OCI-LY3 (cell line): ENCODE results near the gene TUBE1.

ENCODE experiments used
- H2AFZ ChIP-seq: fragments of 200-600, 300-600 bp; shearing (Covaris generic); 2 replicates; pipeline ENCODE4 v1.6.0; 2014; ENCODE audit warnings: antibody characterized with exemption, low read depth, low read length
- H3K27ac ChIP-seq: fragments of 200-600, 300-600 bp; sonication (generic); 2 replicates; pipeline ENCODE4 v1.5.1; 2014; ENCODE audit warnings: mild to moderate bottlenecking, low read length, moderate library complexity, mixed read lengths
- H3K27me3 ChIP-seq: fragments of 200-600, 300-600 bp; sonication (generic); 2 replicates; pipeline ENCODE4 v1.6.1; 2014; ENCODE audit warnings: low read depth, low read length, mixed read lengths
- H3K36me3 ChIP-seq: fragments of 200-600, 300-600 bp; sonication (generic); replicated peaks from 2 replicates; pipeline ENCODE3; 2014; ENCODE audit warnings: low read depth, low read length, mixed read lengths
- H3K4me1 ChIP-seq: fragments of 300-600, 200-600 bp; sonication (generic); 2 replicates; pipeline ENCODE4 v1.6.1; 2014; ENCODE audit warnings: low read length, mixed read lengths
- H3K4me2 ChIP-seq: fragments of 200-600, 300-600 bp; sonication (generic); 2 replicates; pipeline ENCODE4 v1.6.1; 2014; ENCODE audit warnings: low read length, mixed read lengths
- H3K4me3 ChIP-seq: fragments of 300-600, 200-600 bp; sonication (generic); 2 replicates; pipeline ENCODE4 v1.5.1; 2014; ENCODE audit warnings: antibody characterized with exemption, mild to moderate bottlenecking, low read length, moderate library complexity
- H3K79me2 ChIP-seq: fragments of 300-600, 200-600 bp; shearing (Covaris generic); 2 replicates; pipeline ENCODE4 v1.6.1; 2014; ENCODE audit warnings: mild to moderate bottlenecking, low read length, mixed read lengths
- H3K9ac ChIP-seq: fragments of 300-600, 200-600 bp; shearing (Covaris generic); 2 replicates; pipeline ENCODE4 v1.6.0; 2014; ENCODE audit warnings: mild to moderate bottlenecking, low read length, moderate library complexity
- H3K9me3 ChIP-seq: fragments of 200-600, 300-600 bp; shearing (Covaris generic); 2 replicates; pipeline ENCODE4 v1.6.1; 2014; ENCODE audit warnings: low read length, mixed read lengths; ENCODE audit not compliant: insufficient read depth
- H4K20me1 ChIP-seq: fragments of 200-600, 300-600 bp; sonication (generic); 2 replicates; pipeline ENCODE4 v1.6.1; 2016; ENCODE audit warnings: low read length, mixed read lengths; ENCODE audit not compliant: insufficient read depth
- CTCF ChIP-seq: fragments of 200-600, 300-600 bp; sonication (generic); IDR thresholded peaks from 2 replicates; pipeline ENCODE4 v1.5.1; 2014; ENCODE audit warnings: antibody characterized with exemption, low read length, low read depth
- EZH2phosphoT487 ChIP-seq: fragments of 200-600 bp; shearing (Covaris generic); IDR thresholded peaks from 2 replicates; pipeline ENCODE4 v1.6.1; 2018; ENCODE audit warnings: antibody characterized with exemption, mixed run types, low read depth

TUBE1 gene

DNA sequence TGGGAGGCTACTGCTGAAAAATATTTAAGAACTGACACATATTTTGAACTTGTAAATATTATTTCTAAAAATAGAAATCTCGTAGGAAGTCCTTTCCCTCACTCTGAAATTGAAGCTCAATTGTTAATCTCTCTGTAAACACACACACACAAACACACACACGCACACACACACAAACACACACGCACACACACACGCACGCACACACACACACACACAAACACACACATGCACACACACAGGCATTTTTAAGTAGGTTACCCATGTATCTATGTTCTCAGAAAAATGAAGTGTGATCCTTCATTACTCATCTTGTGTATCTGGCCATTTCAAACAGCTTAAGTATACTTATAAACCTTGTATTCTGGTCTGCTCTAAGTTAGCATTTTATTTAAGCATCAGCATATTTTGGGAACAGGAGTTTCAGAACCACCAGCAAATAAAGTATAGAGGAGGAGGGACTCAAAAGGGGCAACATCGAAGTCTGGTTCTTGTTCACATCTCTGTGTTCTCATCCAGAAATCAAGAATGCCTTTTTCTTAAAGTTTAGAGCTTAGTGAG lies 21.8 kb downstream of the TUBE1 start:
- TF ChIP-seq CTCF = no peak
- no peak for TF ChIP-seq EZH2phosphoT487
- Histone ChIP-seq H4K20me1 (no peaks in the 10 kb centered on the region), H3K27ac (no peak overlapping the region), H3K36me3 (no peaks in the 10 kb centered on the region), H3K27me3 (no peaks in the 10 kb centered on the region), H3K9me3 (no peaks in the 10 kb centered on the region), H3K4me3 (no peak overlapping the region), H2AFZ (no peak overlapping the region), H3K9ac (no peak overlapping the region), H3K4me1 (no peaks in the 10 kb centered on the region), H3K4me2 (no peak overlapping the region), H3K79me2 (no peaks in the 10 kb centered on the region)

DNA sequence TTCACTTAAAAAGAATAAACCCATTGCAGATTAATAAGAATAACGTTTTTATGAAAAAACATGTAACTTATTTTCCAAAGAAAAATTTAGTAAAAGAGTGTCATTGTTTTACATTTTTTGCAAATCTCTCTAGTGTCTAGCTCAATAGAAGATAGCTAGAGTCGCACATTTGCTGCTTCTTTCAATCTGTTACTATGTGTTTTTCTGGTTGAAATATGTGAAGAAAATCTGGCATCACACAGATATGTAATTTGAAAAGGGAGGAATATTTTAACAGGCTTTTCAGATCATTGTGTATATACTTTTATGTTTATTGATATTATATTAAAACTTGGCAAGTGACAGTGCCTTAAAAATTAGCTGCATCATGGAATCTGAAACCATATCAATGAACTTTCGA lies 24.3 kb downstream of the TUBE1 start:
- no peaks in the 10 kb centered on the region for H3K9me3 ChIP-seq
- H3K4me2 ChIP-seq = no peak overlapping the region
- H3K4me1 ChIP-seq = no peaks in the 10 kb centered on the region
- no peaks in the 10 kb centered on the region for H3K36me3 ChIP-seq
- H3K4me3 ChIP-seq = no peak overlapping the region
- H4K20me1 ChIP-seq = no peaks in the 10 kb centered on the region
- H2AFZ ChIP-seq = no peak overlapping the region
- H3K27me3 ChIP-seq = no peaks in the 10 kb centered on the region
- no peaks in the 10 kb centered on the region for H3K79me2 ChIP-seq
- no peak overlapping the region for H3K9ac ChIP-seq
- no peak overlapping the region for H3K27ac ChIP-seq
- TF ChIP-seq EZH2phosphoT487 (no peak), CTCF (no peak)

DNA sequence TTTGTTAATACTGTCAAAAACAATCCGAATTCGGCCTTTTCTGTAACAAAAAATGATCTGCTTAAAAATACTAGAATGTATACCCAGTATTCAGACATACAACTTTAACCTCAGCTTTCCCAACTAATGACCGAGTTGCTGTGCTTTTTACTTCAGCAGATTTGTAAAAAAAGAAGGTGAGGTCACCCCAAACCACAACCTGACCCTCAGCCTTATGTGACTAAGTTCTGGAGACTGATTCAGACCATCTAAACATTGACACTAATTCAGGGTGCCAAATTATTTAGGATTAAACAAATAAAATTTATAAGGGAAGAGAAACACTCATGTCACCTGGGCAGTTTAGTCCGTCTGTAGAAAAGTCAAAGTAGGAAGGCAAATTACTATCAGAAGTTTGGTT lies 25.7 kb downstream of the TUBE1 start:
- H3K4me3 ChIP-seq = no peak overlapping the region
- no peaks in the 10 kb centered on the region for H3K27me3 ChIP-seq
- no peak overlapping the region for H3K9ac ChIP-seq
- H4K20me1 ChIP-seq = no peaks in the 10 kb centered on the region
- no peaks in the 10 kb centered on the region for H3K4me1 ChIP-seq
- no peaks in the 10 kb centered on the region for H3K79me2 ChIP-seq
- no peak overlapping the region for H2AFZ ChIP-seq
- H3K36me3 ChIP-seq = no peaks in the 10 kb centered on the region
- H3K9me3 ChIP-seq = no peaks in the 10 kb centered on the region
- no peak overlapping the region for H3K27ac ChIP-seq
- H3K4me2 ChIP-seq = no peak overlapping the region
- TF ChIP-seq CTCF = no peak
- TF ChIP-seq EZH2phosphoT487 = no peak

DNA sequence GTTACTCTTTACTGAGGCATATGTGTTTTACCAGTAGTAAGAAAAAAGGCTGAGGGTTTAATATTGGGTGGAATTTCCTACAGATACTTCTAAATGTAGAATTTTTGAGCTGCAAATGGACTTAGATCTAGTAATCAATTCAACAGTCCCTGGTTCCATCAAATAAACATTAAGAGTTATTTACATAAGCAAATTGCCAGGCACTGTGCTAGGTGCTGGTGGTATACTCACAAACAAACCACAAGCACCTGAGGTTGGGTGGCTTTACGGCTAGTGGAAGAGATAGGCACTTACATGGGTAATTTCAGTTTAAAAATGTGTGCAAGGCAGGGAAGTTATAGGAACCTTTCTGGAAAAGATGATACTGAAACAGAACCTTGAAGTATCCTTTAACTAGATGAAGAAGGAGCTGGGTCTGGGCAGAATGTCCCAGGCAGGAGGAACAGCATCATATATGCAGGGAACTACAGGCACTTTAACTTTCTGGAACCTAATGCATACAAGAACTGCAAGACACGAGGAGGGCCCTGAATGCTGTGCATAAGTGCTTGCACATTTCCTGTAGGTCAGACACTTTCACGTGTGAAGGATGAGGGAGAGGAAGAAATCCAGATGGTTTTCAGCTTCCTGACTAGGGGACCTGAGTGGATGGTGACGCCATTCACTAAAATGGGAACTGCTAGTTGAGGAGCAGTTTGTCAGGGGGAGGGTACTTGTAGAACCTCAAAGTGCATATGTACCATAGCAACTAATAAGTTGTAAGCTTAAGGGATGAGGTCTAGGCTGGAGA lies 28.8 kb downstream of the TUBE1 start:
- Histone ChIP-seq H4K20me1 (no peaks in the 10 kb centered on the region), H3K36me3 (no peaks in the 10 kb centered on the region), H3K79me2 (no peaks in the 10 kb centered on the region), H2AFZ (no peak overlapping the region), H3K4me2 (no peak overlapping the region), H3K4me3 (no peak overlapping the region), H3K4me1 (no peaks in the 10 kb centered on the region), H3K27ac (no peak overlapping the region), H3K9ac (no peak overlapping the region), H3K9me3 (no peaks in the 10 kb centered on the region), H3K27me3 (no peaks in the 10 kb centered on the region)
- TF ChIP-seq EZH2phosphoT487 = no peak
